ENCODE measurements around the gene ZFPM1. TPM values are rescaled to one million over a fixed set of nuclear protein-coding genes. Genes with fewer than 3 reads are reported as not detected.

The ZFPM1 gene
- total and polyA plus RNA-seq, 4 donors, result 0.19 to 12.8 (median 5.3) TPM

DNA sequence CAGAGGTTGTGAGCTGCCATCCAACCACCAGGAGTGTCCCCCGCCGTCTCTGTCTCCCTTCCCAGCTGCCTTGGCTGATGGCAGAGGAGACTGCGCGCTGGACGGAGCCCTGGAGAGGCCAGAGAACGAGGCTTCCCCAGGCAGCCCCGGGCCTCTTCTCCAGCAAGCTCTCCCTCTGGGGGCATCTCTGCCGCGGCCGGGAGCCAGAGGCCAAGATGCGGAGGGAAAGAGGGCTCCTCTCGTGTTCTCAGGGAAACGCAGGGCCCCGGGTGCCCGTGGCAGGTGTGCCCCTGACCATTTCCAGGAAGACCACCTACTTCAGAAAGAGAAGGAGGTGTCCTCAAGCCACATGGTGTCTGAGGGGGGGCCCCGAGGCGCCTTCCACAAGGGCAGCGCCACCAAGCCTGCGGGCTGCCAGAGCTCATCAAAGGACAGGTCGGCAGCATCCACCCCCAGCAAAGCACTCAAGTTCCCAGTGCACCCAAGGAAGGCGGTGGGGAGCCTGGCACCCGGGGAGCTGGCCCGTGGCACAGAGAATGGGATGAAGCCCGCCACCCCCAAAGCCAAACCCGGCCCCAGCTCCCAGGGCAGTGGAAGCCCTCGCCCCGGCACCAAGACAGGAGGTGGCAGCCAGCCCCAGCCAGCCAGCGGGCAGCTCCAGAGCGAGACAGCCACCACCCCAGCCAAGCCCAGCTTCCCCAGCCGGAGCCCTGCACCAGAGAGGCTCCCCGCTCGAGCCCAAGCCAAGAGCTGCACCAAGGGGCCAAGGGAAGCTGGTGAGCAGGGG lies 14.8 kb upstream of the ZFPM1 start:
- no peaks in the 10 kb centered on the region for H3K27me3 ChIP-seq (ENCODE audit: control insufficient read depth in 4 of 4, insufficient read depth in 4 of 4, low read length in 3 of 4)
- 89% methylated on average over 32 of the region's 32 CpGs for WGBS
- DNase-seq (ENCODE audit: low spot score), result no peak

More for the DNA sequence above, 14.8 kb upstream of the ZFPM1 start:
- Histone ChIP-seq H3K9ac (ENCODE audit: low read depth in 1 of 2, low read length in 2 of 2) (no peak overlapping the region), H3K4me3 (ENCODE audit: low read depth in 1 of 3, low read length in 3 of 3) (no peak overlapping the region), H3K36me3 (ENCODE audit: control insufficient read depth in 4 of 4, insufficient read depth in 3 of 4, low read depth in 1 of 4, low read length in 3 of 4) (no peaks in the 10 kb centered on the region), H3K4me1 (ENCODE audit: control insufficient read depth in 4 of 4, insufficient read depth in 4 of 4, low read length in 3 of 4) (peaks cover 1 to 7% (median 4%) of the 10 kb centered on the region in 4 donors), H3K27ac (ENCODE audit: low read depth in 1 of 2, low read length in 2 of 2) (no peak overlapping the region), H3K9me3 (ENCODE audit: control insufficient read depth in 4 of 4, low read length in 3 of 4) (no peaks in the 10 kb centered on the region)
- TF ChIP-seq RAD21 (IDR thresholded peaks at IDR 0.05) (no peak), RXRA (IDR thresholded peaks at IDR 0.05) (no peak), EGR1 (IDR thresholded peaks at IDR 0.05; ENCODE audit: low read depth in 2 of 2) (no peak), NR2F2 (IDR thresholded peaks at IDR 0.05) (no peak), HNF4G (IDR thresholded peaks at IDR 0.05) (no peak), JUND (IDR thresholded peaks at IDR 0.05) (no peak), SP1 (IDR thresholded peaks at IDR 0.05) (no peak), HNF4A (conservative IDR thresholded peaks at IDR 0.05) (no peak), TAF1 (conservative IDR thresholded peaks at IDR 0.05) (no peak), FOXA1 (IDR thresholded peaks at IDR 0.05) (no peak), YY1 (IDR thresholded peaks at IDR 0.05) (no peak), GABPA (IDR thresholded peaks at IDR 0.05 in 1 of 2, conservative IDR thresholded peaks at IDR 0.05 in 1 of 2) (no peak), ATF3 (IDR thresholded peaks at IDR 0.05) (no peak), FOXA2 (IDR thresholded peaks at IDR 0.05) (no peak), REST (IDR thresholded peaks at IDR 0.05) (no peak)
- TF ChIP-seq, protein P1, sequence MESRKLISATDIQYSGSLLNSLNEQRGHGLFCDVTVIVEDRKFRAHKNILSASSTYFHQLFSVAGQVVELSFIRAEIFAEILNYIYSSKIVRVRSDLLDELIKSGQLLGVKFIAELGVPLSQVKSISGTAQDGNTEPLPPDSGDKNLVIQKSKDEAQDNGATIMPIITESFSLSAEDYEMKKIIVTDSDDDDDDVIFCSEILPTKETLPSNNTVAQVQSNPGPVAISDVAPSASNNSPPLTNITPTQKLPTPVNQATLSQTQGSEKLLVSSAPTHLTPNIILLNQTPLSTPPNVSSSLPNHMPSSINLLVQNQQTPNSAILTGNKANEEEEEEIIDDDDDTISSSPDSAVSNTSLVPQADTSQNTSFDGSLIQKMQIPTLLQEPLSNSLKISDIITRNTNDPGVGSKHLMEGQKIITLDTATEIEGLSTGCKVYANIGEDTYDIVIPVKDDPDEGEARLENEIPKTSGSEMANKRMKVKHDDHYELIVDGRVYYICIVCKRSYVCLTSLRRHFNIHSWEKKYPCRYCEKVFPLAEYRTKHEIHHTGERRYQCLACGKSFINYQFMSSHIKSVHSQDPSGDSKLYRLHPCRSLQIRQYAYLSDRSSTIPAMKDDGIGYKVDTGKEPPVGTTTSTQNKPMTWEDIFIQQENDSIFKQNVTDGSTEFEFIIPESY (IDR thresholded peaks at IDR 0.05), result no peak
- TF ChIP-seq, protein P2, sequence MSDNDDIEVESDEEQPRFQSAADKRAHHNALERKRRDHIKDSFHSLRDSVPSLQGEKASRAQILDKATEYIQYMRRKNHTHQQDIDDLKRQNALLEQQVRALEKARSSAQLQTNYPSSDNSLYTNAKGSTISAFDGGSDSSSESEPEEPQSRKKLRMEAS (IDR thresholded peaks at IDR 0.05), result no peak
- TF ChIP-seq, protein P3, sequence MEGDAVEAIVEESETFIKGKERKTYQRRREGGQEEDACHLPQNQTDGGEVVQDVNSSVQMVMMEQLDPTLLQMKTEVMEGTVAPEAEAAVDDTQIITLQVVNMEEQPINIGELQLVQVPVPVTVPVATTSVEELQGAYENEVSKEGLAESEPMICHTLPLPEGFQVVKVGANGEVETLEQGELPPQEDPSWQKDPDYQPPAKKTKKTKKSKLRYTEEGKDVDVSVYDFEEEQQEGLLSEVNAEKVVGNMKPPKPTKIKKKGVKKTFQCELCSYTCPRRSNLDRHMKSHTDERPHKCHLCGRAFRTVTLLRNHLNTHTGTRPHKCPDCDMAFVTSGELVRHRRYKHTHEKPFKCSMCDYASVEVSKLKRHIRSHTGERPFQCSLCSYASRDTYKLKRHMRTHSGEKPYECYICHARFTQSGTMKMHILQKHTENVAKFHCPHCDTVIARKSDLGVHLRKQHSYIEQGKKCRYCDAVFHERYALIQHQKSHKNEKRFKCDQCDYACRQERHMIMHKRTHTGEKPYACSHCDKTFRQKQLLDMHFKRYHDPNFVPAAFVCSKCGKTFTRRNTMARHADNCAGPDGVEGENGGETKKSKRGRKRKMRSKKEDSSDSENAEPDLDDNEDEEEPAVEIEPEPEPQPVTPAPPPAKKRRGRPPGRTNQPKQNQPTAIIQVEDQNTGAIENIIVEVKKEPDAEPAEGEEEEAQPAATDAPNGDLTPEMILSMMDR (IDR thresholded peaks at IDR 0.05; ENCODE audit: low read depth, low read length, missing input control), result no peak

Data from liver (tissue), 9 donors.